ENCODE data around the gene FGF18. TPM values are rescaled to one million over a fixed set of nuclear protein-coding genes. Genes with fewer than 3 reads are reported as not detected.
"Not testable (repeated sequence)": the region's sequence is repeated elsewhere in the genome, so short reads cannot be mapped to it uniquely, and the experiment has no call there.

FGF18 gene
- polyA plus RNA-seq, 4 donors, result 0.22 to 0.81 (median 0.39) TPM

DNA sequence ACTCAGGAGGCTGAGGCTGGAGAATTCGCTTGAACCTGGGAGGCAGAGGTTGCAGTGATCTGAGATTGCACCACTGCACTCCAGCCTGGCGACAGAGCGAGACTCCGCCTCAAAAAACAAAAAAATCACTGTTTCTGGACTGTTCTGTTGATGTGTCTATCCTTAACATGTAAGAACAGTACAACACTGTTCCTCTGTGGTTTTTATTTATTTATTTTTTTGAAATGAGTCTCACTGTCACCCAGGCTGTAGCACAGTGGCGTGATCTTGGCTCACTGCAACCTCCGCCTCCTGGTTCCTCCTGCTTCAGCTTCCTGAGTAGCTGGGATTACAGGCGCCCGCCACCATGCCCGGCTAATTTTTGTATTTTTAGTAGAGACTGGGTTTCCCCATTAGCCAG lies 20.8 kb upstream of the FGF18 start:
- DNase-seq (ENCODE audit: low read depth in 4 of 4, low spot score in 2 of 4), result not testable (repeated sequence)

GRCh38 chr5:171400169-171400568 lies 19.3 kb upstream of the FGF18 start:
- DNase-seq (ENCODE audit: low read depth in 4 of 4, low spot score in 2 of 4), result no peak

- no peak for DNase-seq (ENCODE audit: low read depth in 4 of 4, low spot score in 2 of 4)
Observed at GRCh38 chr5:171401167-171401947, 18.1 kb upstream of the FGF18 start.

- not testable (repeated sequence) for DNase-seq (ENCODE audit: low read depth in 4 of 4, low spot score in 2 of 4)
Observed at GRCh38 chr5:171402751-171403150, 16.7 kb upstream of the FGF18 start.

DNA sequence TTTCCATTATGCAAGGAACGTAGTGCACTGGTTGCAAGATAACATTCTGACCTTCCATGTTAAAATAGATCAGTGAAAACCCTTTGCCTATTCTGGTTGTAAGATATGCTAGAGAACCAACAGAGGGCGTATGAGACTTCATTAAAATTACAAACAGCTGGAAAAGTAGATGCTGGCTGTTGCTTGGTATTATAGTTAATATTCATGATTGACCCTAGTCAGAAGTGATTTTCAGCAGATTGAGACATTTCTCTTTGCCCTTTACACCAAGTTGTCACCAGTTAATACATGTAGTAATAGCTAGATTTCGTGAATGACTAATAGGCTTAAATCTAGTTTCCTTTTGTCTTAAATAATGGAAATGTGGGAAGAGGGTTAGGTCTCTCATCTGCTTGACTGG lies 13.8 kb upstream of the FGF18 start:
- DNase-seq (ENCODE audit: low read depth in 4 of 4, low spot score in 2 of 4), result no peak

- no peak for DNase-seq (ENCODE audit: low read depth in 4 of 4, low spot score in 2 of 4)
Observed at GRCh38 chr5:171407234-171407633, 12.2 kb upstream of the FGF18 start.

- DNase-seq (ENCODE audit: low read depth in 4 of 4, low spot score in 2 of 4), result no peak
Observed at GRCh38 chr5:171409164-171410136, 10.0 kb upstream of the FGF18 start.

DNA sequence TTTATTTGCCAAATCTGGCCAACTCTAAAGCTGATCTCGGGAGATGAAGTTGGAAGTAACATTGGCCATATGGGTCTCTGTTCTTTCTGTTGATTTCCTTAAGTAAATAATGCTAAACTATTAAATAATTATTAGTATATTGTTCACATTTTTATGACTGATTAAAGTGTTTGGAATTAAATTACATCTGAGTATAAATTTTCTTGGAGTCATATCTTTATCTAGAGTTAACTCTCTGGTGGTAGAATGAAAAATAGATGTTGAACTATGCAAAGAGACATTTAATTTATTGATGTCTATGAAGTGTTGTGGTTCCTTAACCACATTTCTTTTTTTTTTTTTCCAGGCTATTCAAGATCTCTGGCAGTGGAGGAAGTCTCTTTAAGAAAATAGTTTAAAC lies 9.3 kb upstream of the FGF18 start:
- no peak for DNase-seq (ENCODE audit: low read depth in 4 of 4, low spot score in 2 of 4)

DNA sequence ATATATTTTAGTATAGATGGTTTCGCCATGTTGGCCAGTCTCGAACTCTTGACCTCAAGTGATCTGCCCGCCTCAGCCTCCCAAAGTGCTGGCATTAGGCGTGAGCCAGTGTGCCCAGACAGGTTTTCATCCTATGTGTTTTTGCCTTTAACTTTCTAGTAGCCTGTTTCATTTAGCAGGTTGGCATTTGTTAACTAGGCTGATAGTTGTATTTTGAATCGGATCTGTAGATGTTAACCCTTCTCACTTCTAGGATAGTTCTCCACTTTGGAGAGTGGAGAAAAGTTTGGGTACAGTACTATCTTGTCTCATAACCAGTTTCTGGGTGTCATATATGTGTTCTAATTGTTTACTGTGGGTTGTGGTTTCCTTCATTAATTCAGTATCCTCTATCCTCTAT lies 7.3 kb upstream of the FGF18 start:
- DNase-seq (ENCODE audit: low read depth in 4 of 4, low spot score in 2 of 4), result no peak

- DNase-seq (ENCODE audit: low read depth in 4 of 4, low spot score in 2 of 4), result no peak
Observed at GRCh38 chr5:171413153-171413910, 6.1 kb upstream of the FGF18 start.

DNA sequence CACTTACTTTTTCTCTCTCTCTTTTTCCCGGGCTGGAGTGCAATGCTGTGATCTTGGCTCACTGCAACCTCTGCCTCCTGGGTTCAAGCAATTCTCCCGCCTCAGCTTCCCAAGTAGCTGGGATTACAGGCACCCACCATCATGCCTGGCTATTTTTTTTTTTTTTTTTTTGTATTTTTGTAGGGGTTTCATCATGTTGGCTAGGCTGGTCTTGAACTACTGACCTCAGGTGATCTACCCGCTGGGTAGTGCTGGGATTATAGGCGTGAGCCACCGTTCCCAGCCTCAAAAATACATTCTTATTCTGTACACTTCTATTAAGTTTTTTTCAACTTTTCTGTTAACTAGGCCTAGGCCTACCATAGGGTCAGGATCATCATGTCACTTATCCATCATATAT lies 5.5 kb upstream of the FGF18 start:
- not testable (repeated sequence) for DNase-seq (ENCODE audit: low read depth in 4 of 4, low spot score in 2 of 4)

DNA sequence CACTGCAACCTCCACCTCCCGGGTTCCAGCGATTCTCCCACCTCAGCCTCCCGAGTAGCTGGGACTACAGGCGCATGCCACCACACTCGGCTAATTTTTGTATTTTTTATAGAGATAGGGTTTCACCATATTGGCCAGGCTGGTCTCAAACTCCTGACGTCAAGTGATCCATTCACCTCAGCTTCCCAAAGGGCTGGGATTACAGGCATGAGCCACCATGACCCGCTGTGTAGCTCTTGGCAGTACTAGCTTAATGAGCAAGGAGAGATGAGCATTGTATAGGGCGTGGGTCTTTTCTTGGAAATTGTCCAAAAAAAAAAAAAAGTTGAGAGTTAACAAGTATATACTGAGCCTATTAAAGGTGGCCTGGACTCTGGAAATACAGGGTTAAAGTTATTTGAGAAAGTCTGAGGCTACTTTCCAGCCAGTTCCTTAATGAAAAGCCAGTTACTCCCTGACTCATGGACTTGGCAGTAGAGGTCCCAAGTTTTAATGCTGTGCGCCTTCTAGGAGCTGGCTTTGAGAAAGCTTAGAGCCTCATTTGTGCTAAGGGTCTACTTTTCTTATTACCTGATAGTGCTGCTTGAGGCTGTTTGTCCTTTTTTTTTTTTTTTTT lies 4.2 kb upstream of the FGF18 start:
- no peak for DNase-seq (ENCODE audit: low read depth in 4 of 4, low spot score in 2 of 4)

- no peak for DNase-seq (ENCODE audit: low read depth in 4 of 4, low spot score in 2 of 4)
Observed at GRCh38 chr5:171416160-171417049, 3.0 kb upstream of the FGF18 start.

DNA sequence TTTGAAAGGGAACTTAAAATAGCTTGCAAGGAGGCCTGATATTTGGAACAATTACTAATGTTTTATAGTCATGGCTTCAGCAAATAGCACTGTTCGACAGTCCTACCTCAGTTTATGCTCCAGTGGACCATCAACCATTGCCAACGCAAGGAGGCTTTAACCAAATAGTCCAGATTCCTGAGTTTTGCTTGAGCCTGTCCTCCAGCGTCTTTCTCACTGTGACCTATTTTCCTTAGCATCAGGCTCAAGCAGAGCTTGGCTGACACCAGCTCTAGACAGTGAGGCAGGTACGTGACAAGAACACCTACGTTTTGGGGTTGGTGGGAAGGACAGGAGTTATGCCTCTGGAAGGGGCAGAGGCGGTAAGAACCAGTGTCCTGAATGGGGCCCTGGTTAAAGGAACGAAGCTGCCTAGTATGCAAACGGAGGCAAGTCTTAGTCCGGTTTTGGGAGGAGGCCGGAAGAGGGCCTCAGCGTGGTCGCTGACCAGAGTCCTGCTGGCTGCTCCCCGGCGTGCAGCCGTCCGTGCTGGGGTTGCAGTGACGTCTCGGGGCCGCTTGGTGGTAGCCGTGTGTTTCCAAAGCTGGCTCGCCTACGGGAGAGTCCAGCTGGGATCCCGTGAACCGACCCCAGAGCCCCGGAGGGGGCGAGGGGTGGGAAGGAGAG lies 998 bp upstream of the FGF18 start:
- DNase-seq (ENCODE audit: low read depth in 4 of 4, low spot score in 2 of 4), result peak; percentile 67 to 82 (median 72)

- DNase-seq (ENCODE audit: low read depth in 4 of 4, low spot score in 2 of 4), result no peak
Observed at GRCh38 chr5:171419688-171420430, 412 bp downstream of the FGF18 start.

GRCh38 chr5:171420431-171421241 lies 1.2 kb downstream of the FGF18 start:
- peak in 1 of 4 donors; percentile 34 for DNase-seq (ENCODE audit: low read depth in 4 of 4, low spot score in 2 of 4)

All from left renal cortex interstitium (tissue), 4 donors.